ENCODE data around the gene MRPL24. TPM values are rescaled to one million over a fixed set of nuclear protein-coding genes. Genes with fewer than 3 reads are reported as not detected.

MRPL24 gene
- total and polyA plus RNA-seq, 2 of the 13 experiments (the other 11 are each of a cell fraction or from before 2014, with no cell fraction given), result 38.1 to 42.9 TPM

GRCh38 chr1:156749419-156750118 is 8.7 kb upstream of the MRPL24 start (continued):
- no peak for TF ChIP-seq ELF4 (CRISPR knock-in tag; IDR thresholded peaks at IDR 0.05; ENCODE audit: borderline replicate concordance)
- peak; percentile 55; the same call in 1 of the 2 replicates for TF ChIP-seq ZNF614 (CRISPR knock-in tag; IDR thresholded peaks at IDR 0.05; ENCODE audit: borderline replicate concordance)
- TF ChIP-seq FOXP1 (IDR thresholded peaks at IDR 0.05), result no peak
- no peak for TF ChIP-seq FOXP1 (CRISPR knock-in tag; IDR thresholded peaks at IDR 0.05)
- TF ChIP-seq SALL1 (CRISPR knock-in tag; IDR thresholded peaks at IDR 0.05), result peak; percentile 45; the same call in 1 of the 2 replicates
- TF ChIP-seq ELF1 (CRISPR knock-in tag; IDR thresholded peaks at IDR 0.05), result no peak
- TF ChIP-seq ZFY (CRISPR knock-in tag; IDR thresholded peaks at IDR 0.05), result peak; percentile 66
- TF ChIP-seq, protein P1, sequence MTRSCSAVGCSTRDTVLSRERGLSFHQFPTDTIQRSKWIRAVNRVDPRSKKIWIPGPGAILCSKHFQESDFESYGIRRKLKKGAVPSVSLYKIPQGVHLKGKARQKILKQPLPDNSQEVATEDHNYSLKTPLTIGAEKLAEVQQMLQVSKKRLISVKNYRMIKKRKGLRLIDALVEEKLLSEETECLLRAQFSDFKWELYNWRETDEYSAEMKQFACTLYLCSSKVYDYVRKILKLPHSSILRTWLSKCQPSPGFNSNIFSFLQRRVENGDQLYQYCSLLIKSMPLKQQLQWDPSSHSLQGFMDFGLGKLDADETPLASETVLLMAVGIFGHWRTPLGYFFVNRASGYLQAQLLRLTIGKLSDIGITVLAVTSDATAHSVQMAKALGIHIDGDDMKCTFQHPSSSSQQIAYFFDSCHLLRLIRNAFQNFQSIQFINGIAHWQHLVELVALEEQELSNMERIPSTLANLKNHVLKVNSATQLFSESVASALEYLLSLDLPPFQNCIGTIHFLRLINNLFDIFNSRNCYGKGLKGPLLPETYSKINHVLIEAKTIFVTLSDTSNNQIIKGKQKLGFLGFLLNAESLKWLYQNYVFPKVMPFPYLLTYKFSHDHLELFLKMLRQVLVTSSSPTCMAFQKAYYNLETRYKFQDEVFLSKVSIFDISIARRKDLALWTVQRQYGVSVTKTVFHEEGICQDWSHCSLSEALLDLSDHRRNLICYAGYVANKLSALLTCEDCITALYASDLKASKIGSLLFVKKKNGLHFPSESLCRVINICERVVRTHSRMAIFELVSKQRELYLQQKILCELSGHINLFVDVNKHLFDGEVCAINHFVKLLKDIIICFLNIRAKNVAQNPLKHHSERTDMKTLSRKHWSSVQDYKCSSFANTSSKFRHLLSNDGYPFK (CRISPR knock-in tag; IDR thresholded peaks at IDR 0.05; ENCODE audit: borderline replicate concordance), result 0 out of 2 replicates have a peak, but pooled peaks have one; percentile 33
- peak; percentile 65 for TF ChIP-seq PAXIP1 (CRISPR knock-in tag; conservative IDR thresholded peaks at IDR 0.05)
- peak; percentile 67 for TF ChIP-seq POLR2G (IDR thresholded peaks at IDR 0.05; ENCODE audit: low read depth, low read length)
- TF ChIP-seq PHF5A (CRISPR knock-in tag; IDR thresholded peaks at IDR 0.05; ENCODE audit: low read depth, unreplicated experiment), result no peak
- no peak; the same call in 1 of the 2 replicates for TF ChIP-seq HMGXB3 (CRISPR knock-in tag; IDR thresholded peaks at IDR 0.05; ENCODE audit: borderline replicate concordance)
- TF ChIP-seq, protein P2, sequence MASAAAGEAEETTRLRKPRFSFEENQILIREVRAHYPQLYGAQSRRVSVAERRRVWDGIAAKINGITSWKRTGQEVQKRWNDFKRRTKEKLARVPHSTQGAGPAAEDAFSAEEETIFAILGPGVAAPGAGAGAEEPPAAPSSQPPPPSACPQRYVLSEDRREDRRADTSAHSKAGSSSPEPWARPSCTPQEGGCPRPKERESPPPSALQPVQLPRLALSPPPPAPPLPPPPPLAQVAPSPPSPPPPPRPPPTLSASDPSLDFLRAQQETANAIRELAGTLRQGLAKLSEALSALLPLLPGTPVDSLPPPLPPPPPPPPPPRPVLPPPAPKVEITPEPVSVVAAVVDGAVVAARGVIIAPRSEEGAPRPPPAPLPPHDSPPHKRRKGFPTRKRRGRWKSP (CRISPR knock-in tag; IDR thresholded peaks at IDR 0.05), result no peak
- no peak for TF ChIP-seq FOXC1 (CRISPR knock-in tag; IDR thresholded peaks at IDR 0.05; ENCODE audit: borderline replicate concordance)
- TF ChIP-seq YEATS4 (CRISPR knock-in tag; IDR thresholded peaks at IDR 0.05; ENCODE audit: borderline replicate concordance), result peak; percentile 70; the same call in 1 of the 2 replicates
- peak; percentile 84; the same call in 1 of the 2 replicates for TF ChIP-seq ZBTB7A (CRISPR knock-in tag; IDR thresholded peaks at IDR 0.05)
- no peak for TF ChIP-seq ZNF496 (CRISPR knock-in tag; IDR thresholded peaks at IDR 0.05; ENCODE audit: insufficient replicate concordance)

Measured in HepG2 (cell line).